ENCODE results near the gene PRKCA.

GRCh38 chr17:66364508-66364907, 62.1 kb downstream of the PRKCA start:
- TF ChIP-seq CTCF (IDR thresholded peaks at IDR 0.05) (no peak), POLR2A (IDR thresholded peaks at IDR 0.05) (no peak)
